HCT116 (cell line): ENCODE measurements around the gene DCUN1D1. TPM values are rescaled to one million over a fixed set of nuclear protein-coding genes. Genes with fewer than 3 reads are reported as not detected.

Experiments used
- ATAC-seq: fragments of 200-7000 bp; cut with Tn5 transposase; 2 replicates; pipeline ENCODE4 v1.9.1; 2020; ENCODE audit warnings: mild to moderate bottlenecking, moderate library complexity
- BruUV-seq: library from RNA; stranded (reverse); fragments of 400-500 nt; replicated peaks from 2 replicates; lab custom pipeline; 2021; lab: Mats Ljungman, UMichigan
- CTCF ChIA-PET: fragments of 300-600 bp; sonication (Branson Sonifier 250); formaldehyde crosslinking; loops from one replicate; lab custom pipeline; 2021; ENCODE audit warnings: antibody characterized with exemption; lab: Charles Lee
- POLR2A ChIA-PET: fragments of 300-600, 350-600 bp; sonication (Branson Sonifier 250); formaldehyde crosslinking; loops from one replicate; lab custom pipeline; 2021; ENCODE audit warnings: antibody characterized with exemption; lab: Charles Lee
- RAD21 ChIA-PET, 2 experiments: fragments of 300-600 bp; sonication (Branson Sonifier 250); formaldehyde crosslinking; loops; one replicate each; lab custom pipeline; 2023; ENCODE audit warnings: low total read pairs in 2 of 2; ENCODE audit not compliant: uncharacterized antibody in 2 of 2, unreplicated experiment in 2 of 2, low non-redundant PET in 1 of 2; lab: Charles Lee
- DNase-seq: peaks from one replicate; pipeline ENCODE4 v3.0.0-alpha.2; 2010; ENCODE audit warnings: low read depth, low spot score
- H2AFZ ChIP-seq: fragments of 200-600 bp; shearing (Covaris generic), sonication (generic); 2 replicates; pipeline ENCODE4 v1.6.1; 2017; ENCODE audit warnings: low read depth, mixed run types, mixed read lengths, antibody characterized with exemption, low read length; ENCODE audit not compliant: poor library complexity, severe bottlenecking
- H3K27ac ChIP-seq: 2 replicates; pipeline ENCODE4 v1.5.1; 2012; ENCODE audit warnings: low read depth, low read length
- H3K27me3 ChIP-seq: fragments of 200-600 bp; sonication (generic); 2 replicates; pipeline ENCODE4 v1.6.1; 2016; ENCODE audit warnings: mixed run types, low read length, mixed read lengths; ENCODE audit not compliant: insufficient read depth
- H3K36me3 ChIP-seq, 2 experiments: fragments of 200-500 bp in 1 of 2; fragments of 200-600 bp in 1 of 2; sonication (Bioruptor generic) in 1 of 2; sonication (generic) in 1 of 2; 2 replicates each; pipeline versions ENCODE4 v1.5.1 to v1.6.1; 2014 to 2016; ENCODE audit warnings: low read length in 2 of 2, inconsistent platforms in 1 of 2, mixed read lengths in 1 of 2, mixed run types in 1 of 2; ENCODE audit not compliant: insufficient read depth in 2 of 2, control insufficient read depth in 1 of 2
- H3K4me1 ChIP-seq, 2 experiments: fragments of 200-600 bp in 1 of 2; sonication (generic) in 1 of 2; 2 replicates each; pipeline versions ENCODE4 v1.5.1 to v1.6.1; 2012 to 2017; ENCODE audit warnings: low read length in 2 of 2, inconsistent platforms in 1 of 2, mild to moderate bottlenecking in 1 of 2, mixed read lengths in 1 of 2, mixed run types in 1 of 2, moderate library complexity in 1 of 2; ENCODE audit not compliant: insufficient read depth in 2 of 2, control insufficient read depth in 1 of 2
- H3K4me2 ChIP-seq: fragments of 200-600 bp; sonication (generic); 2 replicates; pipeline ENCODE4 v1.6.1; 2017; ENCODE audit warnings: mixed run types, low read length, mixed read lengths
- H3K4me3 ChIP-seq, 2 experiments: fragments of 200-600 bp in 1 of 2; sonication (generic) in 1 of 2; replicated peaks in 1 of 2; 2 replicates each; pipeline ENCODE4 v1.5.1; 2011 to 2016; ENCODE audit warnings: low read length in 2 of 2, control low read depth in 1 of 2, low read depth in 1 of 2, mild to moderate bottlenecking in 1 of 2, mixed read lengths in 1 of 2, mixed run types in 1 of 2
- H3K79me2 ChIP-seq: fragments of 200-600 bp; sonication (generic); 2 replicates; pipeline ENCODE4 v1.6.1; 2017; ENCODE audit warnings: mild to moderate bottlenecking, mixed run types, low read length, moderate library complexity, mixed read lengths; ENCODE audit not compliant: insufficient read depth
- H3K9ac ChIP-seq: fragments of 200-600 bp; sonication (generic); 2 replicates; pipeline ENCODE4 v1.6.1; 2016; ENCODE audit warnings: low read length, mixed read lengths
- H3K9me2 ChIP-seq: fragments of 200-600 bp; sonication (generic), shearing (Covaris generic); 2 replicates; pipeline ENCODE4 v1.6.1; 2017; ENCODE audit warnings: mixed run types, mild to moderate bottlenecking, moderate library complexity; ENCODE audit not compliant: insufficient read depth
- H3K9me3 ChIP-seq, 2 experiments: fragments of 200-500 bp in 1 of 2; fragments of 200-600 bp in 1 of 2; sonication (Bioruptor generic) in 1 of 2; sonication (generic) in 1 of 2; 2 replicates each; pipeline ENCODE4 v1.6.1; 2014 to 2017; ENCODE audit warnings: low read length in 2 of 2, mixed read lengths in 2 of 2, inconsistent platforms in 1 of 2, low read depth in 1 of 2, mild to moderate bottlenecking in 1 of 2, mixed run types in 1 of 2, moderate library complexity in 1 of 2; ENCODE audit not compliant: control insufficient read depth in 1 of 2, insufficient read depth in 1 of 2
- H4K20me1 ChIP-seq: fragments of 200-600 bp; sonication (generic), shearing (Covaris generic); 2 replicates; pipeline ENCODE4 v1.6.1; 2017; ENCODE audit warnings: mixed run types, mild to moderate bottlenecking, moderate library complexity; ENCODE audit not compliant: insufficient read depth
- MAX ChIP-seq: IDR thresholded peaks from 2 replicates; pipeline ENCODE4 v1.6.1; 2012
- REST ChIP-seq: IDR thresholded peaks from 2 replicates; pipeline ENCODE4 v1.6.1; 2012; ENCODE audit warnings: low read depth
- SIN3A ChIP-seq: IDR thresholded peaks from 2 replicates; pipeline ENCODE4 v1.6.1; 2012; ENCODE audit warnings: low read depth
- SP1 ChIP-seq: IDR thresholded peaks from 2 replicates; pipeline ENCODE4 v1.6.1; 2012; ENCODE audit warnings: low read depth
- ZBTB33 ChIP-seq: IDR thresholded peaks from 2 replicates; pipeline ENCODE4 v1.6.1; 2011; ENCODE audit warnings: mild to moderate bottlenecking, low read length, moderate library complexity; ENCODE audit not compliant: insufficient replicate concordance; ENCODE audit errors: extremely low read depth
- ZNF274 ChIP-seq: fragments of 200-500 bp; sonication (Bioruptor generic); IDR thresholded peaks from 2 replicates; pipeline ENCODE4 v1.6.1; 2014; ENCODE audit warnings: mild to moderate bottlenecking, low read depth, low read length, inconsistent platforms
- intact Hi-C: fragments of 100-400 bp; cut with micrococcal nuclease; formaldehyde crosslinking; loops from 2 replicates; pipeline ENCODE4 v1.10.0; 2022
- total RNA-seq: library from RNA; stranded (reverse); gene quantifications from one replicate; pipeline ENCODE4 v1.2.1, GENCODE V29; 2021; ENCODE audit not compliant: unreplicated experiment

DCUN1D1 gene
- total RNA-seq, 1 experiment from 2014 or later, result 46.9 TPM

- no peak overlapping the region for H3K4me2 ChIP-seq
Observed at GRCh38 chr3:182891364-182891763, 89.0 kb downstream of the DCUN1D1 start.

More at GRCh38 chr3:182891364-182891763, 89.0 kb downstream of the DCUN1D1 start:
- no peak overlapping the region for H3K9ac ChIP-seq
- H3K27me3 ChIP-seq, result no peaks in the 10 kb centered on the region
- no peaks in the 10 kb centered on the region for H3K9me3 ChIP-seq
- H3K4me3 ChIP-seq, result no peak overlapping the region
- H3K79me2 ChIP-seq, result no peaks in the 10 kb centered on the region
- CTCF ChIA-PET, result no interaction called here
- intact Hi-C loops, result no loop called here
- H3K36me3 ChIP-seq, result no peaks in the 10 kb centered on the region
- RAD21 ChIA-PET, result no interaction called here
- no TSS peak for BruUV-seq
- no peak overlapping the region for H2AFZ ChIP-seq
- POLR2A ChIA-PET, result no interaction called here
- no peak overlapping the region for H3K27ac ChIP-seq
- H3K4me1 ChIP-seq, result no peaks in the 10 kb centered on the region
- no peak for ATAC-seq
- TF ChIP-seq ZNF274 (no peak), REST (no peak), ZBTB33 (no peak), MAX (no peak), SP1 (no peak), SIN3A (no peak)
- H3K9me2 ChIP-seq, result no peaks in the 10 kb centered on the region
- DNase-seq, result no peak
- H4K20me1 ChIP-seq, result no peaks in the 10 kb centered on the region
